Trophoblast cell (in vitro differentiated cells and primary cell): ENCODE results near the gene HIBADH.
"Not testable (repeated sequence)": the region's sequence is repeated elsewhere in the genome, so short reads cannot be mapped to it uniquely, and the experiment has no call there.

Source experiments
- DNase-seq, 2 donors: peaks; one replicate each; pipeline ENCODE4 v3.0.0-alpha.2; 2016
- H2AFZ ChIP-seq: 2 replicates; pipeline ENCODE4 v1.6.1; 2013; ENCODE audit warnings: low read length, moderate library complexity, mild to moderate bottlenecking; ENCODE audit not compliant: insufficient read depth, poor library complexity
- H2AK5ac ChIP-seq: 2 replicates; pipeline ENCODE4 v1.6.1; 2013; ENCODE audit warnings: mild to moderate bottlenecking, low read length
- H2BK120ac ChIP-seq: 2 replicates; pipeline ENCODE4 v1.6.1; 2013; ENCODE audit warnings: low read length, mild to moderate bottlenecking, moderate library complexity; ENCODE audit not compliant: insufficient read depth, poor library complexity
- H2BK12ac ChIP-seq: 2 replicates; pipeline ENCODE4 v1.6.1; 2013; ENCODE audit warnings: mild to moderate bottlenecking, low read length, moderate library complexity
- H2BK5ac ChIP-seq: 2 replicates; pipeline ENCODE4 v1.6.1; 2013; ENCODE audit warnings: low read length, low read depth, moderate library complexity, mild to moderate bottlenecking; ENCODE audit not compliant: poor library complexity
- H3K14ac ChIP-seq: 2 replicates; pipeline ENCODE4 v1.6.1; 2013; ENCODE audit warnings: mild to moderate bottlenecking, low read length
- H3K18ac ChIP-seq: 2 replicates; pipeline ENCODE4 v1.6.1; 2013; ENCODE audit warnings: mild to moderate bottlenecking, low read length
- H3K23ac ChIP-seq: 2 replicates; pipeline ENCODE4 v1.6.1; 2013; ENCODE audit warnings: low read length
- H3K27ac ChIP-seq: 2 replicates; pipeline ENCODE4 v1.5.1; 2013; ENCODE audit warnings: low read depth, mild to moderate bottlenecking, inconsistent platforms, low read length, moderate library complexity
- H3K27me3 ChIP-seq: 2 replicates; pipeline ENCODE4 v1.6.1; 2013; ENCODE audit warnings: inconsistent platforms, mild to moderate bottlenecking, low read length, moderate library complexity; ENCODE audit not compliant: insufficient read depth
- H3K36me3 ChIP-seq, 2 experiments: 1 replicate in 1 of 2; 2 replicates in 1 of 2; pipeline ENCODE4 v1.6.1; 2013; ENCODE audit warnings: low read length in 2 of 2, mild to moderate bottlenecking in 2 of 2, moderate library complexity in 1 of 2; ENCODE audit not compliant: insufficient read depth in 2 of 2, control insufficient read depth in 1 of 2
- H3K4ac ChIP-seq: 2 replicates; pipeline ENCODE4 v1.6.1; 2013; ENCODE audit warnings: low read depth, mild to moderate bottlenecking, low read length, moderate library complexity
- H3K4me1 ChIP-seq, 2 experiments: 1 replicate in 1 of 2; 2 replicates in 1 of 2; pipeline ENCODE4 v1.6.1; 2013; ENCODE audit warnings: low read length in 2 of 2, mild to moderate bottlenecking in 2 of 2, moderate library complexity in 1 of 2; ENCODE audit not compliant: insufficient read depth in 2 of 2, control insufficient read depth in 1 of 2
- H3K4me2 ChIP-seq: 2 replicates; pipeline ENCODE4 v1.6.1; 2013; ENCODE audit warnings: inconsistent platforms, mild to moderate bottlenecking, low read length, moderate library complexity
- H3K4me3 ChIP-seq: 2 replicates; pipeline ENCODE4 v1.5.1; 2013; ENCODE audit warnings: mild to moderate bottlenecking, low read depth, low read length, inconsistent platforms
- H3K79me1 ChIP-seq: one replicate; pipeline ENCODE4 v1.6.1; 2013; ENCODE audit warnings: low read length
- H3K79me2 ChIP-seq: 2 replicates; pipeline ENCODE4 v1.6.1; 2013; ENCODE audit warnings: low read length, mild to moderate bottlenecking; ENCODE audit not compliant: control insufficient read depth, insufficient read depth, poor library complexity
- H3K9ac ChIP-seq: 2 replicates; pipeline ENCODE4 v1.6.1; 2013; ENCODE audit warnings: mild to moderate bottlenecking, low read length
- H3K9me3 ChIP-seq: 2 replicates; pipeline ENCODE4 v1.6.1; 2013; ENCODE audit warnings: low read depth, mild to moderate bottlenecking, control low read depth, inconsistent platforms, low read length; ENCODE audit not compliant: insufficient read depth
- H4K12ac ChIP-seq: 2 replicates; pipeline ENCODE4 v1.6.1; 2013; ENCODE audit warnings: low read depth, mild to moderate bottlenecking, low read length, moderate library complexity
- H4K8ac ChIP-seq: 2 replicates; pipeline ENCODE4 v1.6.1; 2013; ENCODE audit warnings: low read depth, mild to moderate bottlenecking, low read length, moderate library complexity
- H4K91ac ChIP-seq: one replicate; pipeline ENCODE4 v1.6.1; 2013; ENCODE audit warnings: low read depth, mild to moderate bottlenecking, low read length, moderate library complexity
- WGBS: extraction: QIAGEN DNeasy Blood & Tissue Kit; methylation state at CpG from one replicate; pipeline ENCODE4 v1.1.7; 2013; ENCODE audit warnings: missing lambda C conversion rate; ENCODE audit not compliant: insufficient read length, insufficient coverage; ENCODE audit errors: extremely low coverage; 5-methylcytosine and 5-hydroxymethylcytosine counted together

Gene HIBADH

DNA sequence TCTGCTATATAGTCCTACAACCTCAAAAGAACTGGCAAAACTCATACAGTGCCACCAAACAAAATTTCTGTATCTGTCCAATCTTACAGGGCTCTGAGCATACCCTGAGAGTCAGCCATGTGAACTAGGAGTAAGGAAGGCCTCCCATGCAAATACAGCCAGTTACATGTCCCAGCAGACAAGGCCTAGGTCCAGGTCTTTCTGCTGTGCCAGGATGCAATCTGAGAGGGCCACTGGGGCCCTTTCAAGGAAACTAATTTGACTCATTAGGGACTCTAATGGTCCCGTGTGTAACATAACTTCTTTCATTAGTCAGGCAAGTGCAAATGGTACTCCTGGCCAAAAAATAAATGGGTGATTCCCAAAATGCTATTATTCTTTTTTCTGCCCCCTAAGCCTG is 17.9 kb upstream of the HIBADH start:
- Histone ChIP-seq H2BK120ac (no peak overlapping the region), H3K4me1 (peaks cover 3 to 6% of the 10 kb centered on the region in 2 experiments), H3K18ac (no peak overlapping the region), H3K36me3 (no peaks in the 10 kb centered on the region), H2AFZ (no peak overlapping the region), H4K8ac (no peak overlapping the region), H3K27ac (no peak overlapping the region), H3K23ac (no peak overlapping the region), H3K4me2 (no peak overlapping the region), H4K12ac (no peak overlapping the region), H4K91ac (peak overlapping the region; percentile 13), H2BK5ac (no peak overlapping the region), H3K14ac (no peak overlapping the region), H2BK12ac (no peak overlapping the region), H3K27me3 (no peaks in the 10 kb centered on the region), H3K79me2 (no peaks in the 10 kb centered on the region), H3K79me1 (no peaks in the 10 kb centered on the region), H3K9ac (no peak overlapping the region), H3K9me3 (no peaks in the 10 kb centered on the region), H2AK5ac (no peak overlapping the region), H3K4me3 (no peak overlapping the region), H3K4ac (no peak overlapping the region)
- DNase-seq = no peak
- WGBS = no CpG with 5 or more reads among the region's 1 CpG

DNA sequence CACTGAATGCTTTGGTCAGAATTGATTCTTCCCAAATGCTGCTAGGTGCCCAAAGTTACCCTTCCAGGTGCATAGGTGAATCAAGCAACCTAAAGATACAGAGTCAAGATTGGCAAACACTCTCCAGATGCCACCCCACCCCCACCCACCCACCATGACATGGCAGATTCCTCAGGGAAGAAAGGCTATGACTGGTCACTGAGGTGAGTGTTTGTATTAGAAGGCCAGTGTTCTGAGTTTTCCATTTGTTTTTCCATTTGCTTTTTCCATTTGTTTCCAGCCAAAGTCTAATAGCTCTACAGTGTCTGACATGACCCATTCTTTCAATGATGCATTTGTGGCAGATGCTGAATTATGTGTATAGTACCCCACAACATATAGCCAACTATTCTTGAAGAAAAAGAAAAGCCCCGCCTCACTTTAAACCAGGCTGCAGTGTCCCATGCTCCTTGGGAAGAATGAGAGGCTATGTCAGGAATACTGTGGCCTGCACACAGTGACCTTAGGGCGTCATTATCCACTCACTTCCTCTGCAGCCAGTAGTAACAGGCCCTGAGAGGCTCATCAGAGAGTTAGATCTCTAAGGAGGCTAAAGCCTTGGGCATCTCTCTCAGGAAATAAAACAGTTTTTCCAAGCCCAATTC is 16.1 kb upstream of the HIBADH start:
- Histone ChIP-seq H3K23ac (no peak overlapping the region), H4K91ac (no peak overlapping the region), H2BK5ac (peak overlapping the region; percentile 4), H2AFZ (no peak overlapping the region), H3K4me2 (no peak overlapping the region), H3K36me3 (no peaks in the 10 kb centered on the region), H3K27me3 (no peaks in the 10 kb centered on the region), H3K18ac (no peak overlapping the region), H3K14ac (no peak overlapping the region), H4K12ac (no peak overlapping the region), H3K79me2 (no peaks in the 10 kb centered on the region), H3K9ac (no peak overlapping the region), H3K4ac (no peak overlapping the region), H2BK120ac (no peak overlapping the region), H2AK5ac (no peak overlapping the region), H3K79me1 (no peaks in the 10 kb centered on the region), H3K9me3 (no peaks in the 10 kb centered on the region), H2BK12ac (peak overlapping the region; percentile 50), H3K4me3 (no peak overlapping the region), H3K4me1 (peaks cover 3 to 6% of the 10 kb centered on the region in 2 experiments), H3K27ac (peak overlapping the region; percentile 66), H4K8ac (no peak overlapping the region)
- WGBS = no CpG with 5 or more reads among the region's 2 CpGs
- DNase-seq = no peak

DNA sequence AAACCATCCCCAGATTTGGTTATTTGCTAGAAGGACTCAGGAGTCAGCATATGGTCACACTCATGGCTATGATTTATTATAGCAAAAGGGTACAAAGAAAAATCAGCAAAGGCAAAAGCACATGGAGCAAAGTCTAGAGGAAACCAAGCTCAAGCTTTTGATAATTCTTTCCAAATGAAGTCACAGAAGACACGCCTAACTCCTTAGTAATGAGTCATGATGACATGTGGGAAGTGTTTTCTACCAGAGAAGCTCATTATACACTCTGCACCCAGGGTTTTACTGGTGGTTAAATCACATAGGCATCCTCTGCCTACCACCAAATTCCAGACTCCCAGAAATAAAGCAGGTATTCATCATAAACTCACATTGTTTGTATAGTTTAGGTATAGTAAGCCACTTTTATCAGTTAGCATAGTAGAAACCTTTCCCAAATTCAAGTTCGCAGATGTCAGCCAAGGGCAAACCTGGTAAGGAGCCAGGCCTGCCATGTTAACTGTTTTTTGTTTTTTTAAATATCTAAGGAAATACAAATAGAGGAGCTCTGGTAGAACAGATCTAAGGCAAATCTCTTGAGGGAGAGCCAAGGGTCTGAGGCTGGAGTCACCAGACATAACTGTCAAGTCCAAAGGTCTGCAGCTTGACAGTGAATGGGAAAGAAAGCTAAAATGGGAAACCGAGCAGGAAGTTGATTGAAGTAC is 15.4 kb upstream of the HIBADH start:
- WGBS = no CpG with 5 or more reads among the region's 3 CpGs
- no peaks in the 10 kb centered on the region for H3K79me1 ChIP-seq

DNA sequence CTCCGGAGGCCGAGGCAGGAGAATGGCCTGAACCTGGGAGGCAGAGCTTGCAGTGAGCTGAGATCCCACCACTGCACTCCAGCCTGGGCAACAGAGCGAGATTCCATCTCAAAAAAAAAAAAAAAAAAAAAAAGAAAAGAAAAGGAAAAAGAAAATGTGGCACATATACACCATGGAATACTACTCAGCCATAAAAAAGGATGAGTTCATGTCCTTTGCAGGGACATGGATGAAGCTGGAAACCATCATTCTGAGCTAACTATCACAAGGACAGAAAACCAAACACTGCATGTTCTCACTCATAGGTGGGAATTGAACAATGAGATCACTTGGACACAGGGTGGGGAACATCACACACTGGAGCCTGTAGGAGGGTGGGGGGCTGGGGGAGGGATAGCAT is 11.4 kb upstream of the HIBADH start:
- not testable (repeated sequence) for H2AFZ ChIP-seq, DNase-seq, H3K9ac ChIP-seq, H2BK5ac ChIP-seq, H3K79me1 ChIP-seq, H3K18ac ChIP-seq, H2BK12ac ChIP-seq, H3K14ac ChIP-seq, H3K23ac ChIP-seq, H4K91ac ChIP-seq, H2AK5ac ChIP-seq, H3K27me3 ChIP-seq, H3K36me3 ChIP-seq, H4K8ac ChIP-seq, H3K4me1 ChIP-seq, H3K4me2 ChIP-seq, H3K79me2 ChIP-seq, H2BK120ac ChIP-seq, H3K4ac ChIP-seq, H3K9me3 ChIP-seq, H3K4me3 ChIP-seq, H4K12ac ChIP-seq, H3K27ac ChIP-seq
- WGBS = no CpG with 5 or more reads among the region's 3 CpGs

More for the DNA sequence above, 15.4 kb upstream of the HIBADH start:
- Histone ChIP-seq H4K91ac (no peak overlapping the region), H3K4me2 (no peak overlapping the region), H4K8ac (no peak overlapping the region), H3K27me3 (no peaks in the 10 kb centered on the region), H3K18ac (no peak overlapping the region), H2BK12ac (peak overlapping the region; percentile 50), H2AFZ (no peak overlapping the region), H2BK120ac (no peak overlapping the region), H3K9ac (no peak overlapping the region), H4K12ac (no peak overlapping the region), H2BK5ac (peak overlapping the region; percentile 47), H3K27ac (peak overlapping the region; percentile 66), H3K36me3 (no peaks in the 10 kb centered on the region), H3K14ac (no peak overlapping the region), H3K4ac (no peak overlapping the region), H3K4me1 (peaks cover 3 to 6% of the 10 kb centered on the region in 2 experiments), H3K4me3 (no peak overlapping the region), H3K79me2 (no peaks in the 10 kb centered on the region), H2AK5ac (no peak overlapping the region), H3K9me3 (no peaks in the 10 kb centered on the region), H3K23ac (no peak overlapping the region)
- peak; percentile 46 to 83 for DNase-seq
